ENCODE measurements around the gene AVPI1.
"Not testable (repeated sequence)": the region's sequence is repeated elsewhere in the genome, so short reads cannot be mapped to it uniquely, and the experiment has no call there.

AVPI1 gene

GRCh38 chr10:97640174-97640867, 46.7 kb downstream of the AVPI1 start, which contains the start of gene PI4K2A:
TSS of gene PI4K2A (plus strand) at chr10:97640671. CDS start at chr10:97640743, 72 bp downstream.
- peak; percentile 97 for DNase-seq

- DNase-seq = not testable (repeated sequence)
Observed at GRCh38 chr10:97639090-97639489, 48.0 kb downstream of the AVPI1 start.

GRCh38 chr10:97635577-97635976, 51.5 kb downstream of the AVPI1 start:
- DNase-seq = no peak

GRCh38 chr10:97633921-97634320, 53.1 kb downstream of the AVPI1 start:
- no peak for DNase-seq

- DNase-seq = peak; percentile 90
Observed at GRCh38 chr10:97632949-97633884, 53.8 kb downstream of the AVPI1 start, which contains the start of gene MORN4. TSS of gene MORN4 (minus strand) at chr10:97633500. CDS start at chr10:97619653, 13,847 bp downstream.

- no peak for DNase-seq
Observed at GRCh38 chr10:97631098-97631497, 55.9 kb downstream of the AVPI1 start.

GRCh38 chr10:97629289-97629688, 57.8 kb downstream of the AVPI1 start:
- DNase-seq = no peak

GRCh38 chr10:97628228-97628627, 58.8 kb downstream of the AVPI1 start:
- DNase-seq = no peak

- no peak for DNase-seq
Observed at GRCh38 chr10:97627731-97628130, 59.3 kb downstream of the AVPI1 start.
